Mammary epithelial cell (primary cell): Measurements from ENCODE around the gene C19orf85.

Experiments
- EZH2 ChIP-seq: IDR thresholded peaks from 2 replicates; pipeline ENCODE4 v1.6.1; 2012; ENCODE audit warnings: low read length, inconsistent platforms, borderline replicate concordance
- TF ChIP-seq, protein P1 (sequence below), 2 donors: IDR thresholded peaks in 1 of 2; conservative IDR thresholded peaks in 1 of 2; 2 replicates each; pipeline ENCODE4 v1.5.1; 2011 to 2012; ENCODE audit warnings: inconsistent platforms in 2 of 2, low read length in 2 of 2, mild to moderate bottlenecking in 2 of 2, control low read depth in 1 of 2, low read depth in 1 of 2; ENCODE audit not compliant: insufficient read depth in 1 of 2; ENCODE audit errors: extremely low read depth in 1 of 2

DNA sequence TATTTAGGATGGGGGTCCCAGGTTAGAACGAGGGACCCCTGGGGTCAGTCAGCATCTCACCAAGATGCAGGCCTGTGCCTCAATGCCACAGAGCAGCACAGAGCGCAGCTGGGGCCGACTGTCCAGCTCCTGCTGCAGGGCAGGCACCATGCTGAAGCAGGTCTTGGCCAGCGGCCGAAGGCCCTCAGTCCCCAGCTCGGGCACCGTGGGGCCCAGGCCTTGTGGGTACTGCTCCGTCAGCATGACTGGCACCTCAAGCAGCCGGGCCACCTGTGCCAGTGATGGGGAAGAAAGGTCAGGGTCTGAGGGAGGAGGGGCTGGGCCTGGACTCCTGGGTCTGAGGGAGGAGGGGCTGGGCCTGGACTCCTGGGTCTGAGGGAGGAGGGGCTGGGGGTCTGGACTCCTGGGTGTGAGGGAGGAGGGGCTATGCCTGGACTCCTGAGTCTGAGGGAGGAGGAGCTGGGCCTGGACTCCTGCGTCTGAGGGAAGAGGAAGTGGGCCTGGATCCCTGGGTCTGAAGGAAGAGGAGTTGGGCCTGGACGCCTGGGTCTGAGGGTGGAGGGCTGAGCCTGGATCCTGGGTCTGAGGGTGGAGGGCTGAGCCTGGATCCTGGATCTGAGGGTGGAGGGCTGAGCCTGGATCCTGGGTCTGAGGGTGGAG, 8.8 kb downstream of the C19orf85 start:
- TF ChIP-seq, protein P1, sequence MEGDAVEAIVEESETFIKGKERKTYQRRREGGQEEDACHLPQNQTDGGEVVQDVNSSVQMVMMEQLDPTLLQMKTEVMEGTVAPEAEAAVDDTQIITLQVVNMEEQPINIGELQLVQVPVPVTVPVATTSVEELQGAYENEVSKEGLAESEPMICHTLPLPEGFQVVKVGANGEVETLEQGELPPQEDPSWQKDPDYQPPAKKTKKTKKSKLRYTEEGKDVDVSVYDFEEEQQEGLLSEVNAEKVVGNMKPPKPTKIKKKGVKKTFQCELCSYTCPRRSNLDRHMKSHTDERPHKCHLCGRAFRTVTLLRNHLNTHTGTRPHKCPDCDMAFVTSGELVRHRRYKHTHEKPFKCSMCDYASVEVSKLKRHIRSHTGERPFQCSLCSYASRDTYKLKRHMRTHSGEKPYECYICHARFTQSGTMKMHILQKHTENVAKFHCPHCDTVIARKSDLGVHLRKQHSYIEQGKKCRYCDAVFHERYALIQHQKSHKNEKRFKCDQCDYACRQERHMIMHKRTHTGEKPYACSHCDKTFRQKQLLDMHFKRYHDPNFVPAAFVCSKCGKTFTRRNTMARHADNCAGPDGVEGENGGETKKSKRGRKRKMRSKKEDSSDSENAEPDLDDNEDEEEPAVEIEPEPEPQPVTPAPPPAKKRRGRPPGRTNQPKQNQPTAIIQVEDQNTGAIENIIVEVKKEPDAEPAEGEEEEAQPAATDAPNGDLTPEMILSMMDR (conservative IDR thresholded peaks at IDR 0.05 in 1 of 2, IDR thresholded peaks at IDR 0.05 in 1 of 2; ENCODE audit: extremely low read depth in 1 of 2, insufficient read depth in 1 of 2, low read depth in 1 of 2, low read length in 2 of 2) = no peak
- TF ChIP-seq EZH2 = no peak
